Measurements from ENCODE around the gene SBF2. TPM values are rescaled to one million over a fixed set of nuclear protein-coding genes. Genes with fewer than 3 reads are reported as not detected.
"Not testable (repeated sequence)": the region's sequence is repeated elsewhere in the genome, so short reads cannot be mapped to it uniquely, and the experiment has no call there.

SBF2 gene
- total RNA-seq, 1 donor from 2014 or later = 6.1 TPM

- intact Hi-C loops (cut with micrococcal nuclease) = loop anchor here (1.0 to 10.0 kb wide), 16 partner anchors 81 to 1098 kb away; partner anchors contain the start of genes CTR9, RNF141, RPL27A and TRIM66
These were observed 535.1 kb downstream of the SBF2 start for GRCh38 chr11:9758637-9759518.

- intact Hi-C loops (cut with micrococcal nuclease) = loop anchor here (1.0 to 10.0 kb wide), 11 partner anchors 215 to 1099 kb away; partner anchors contain the start of genes CTR9, RNF141, RPL27A and TRIM66
These were observed 536.0 kb downstream of the SBF2 start for GRCh38 chr11:9757809-9758636.

GRCh38 chr11:9756878-9757277, 537.1 kb downstream of the SBF2 start:
- intact Hi-C loops (cut with micrococcal nuclease) = loop anchor here (5.0 to 10.0 kb wide), 4 partner anchors 450 to 1100 kb away; partner anchors contain the start of genes CTR9, RPL27A, TRIM66 and ZBED5

- intact Hi-C loops (cut with micrococcal nuclease) = loop anchor here (5.0 to 10.0 kb wide), 4 partner anchors 451 to 1101 kb away; partner anchors contain the start of genes CTR9, RPL27A, TRIM66 and ZBED5
These were observed 537.6 kb downstream of the SBF2 start for GRCh38 chr11:9756461-9756860.

- intact Hi-C loops (cut with micrococcal nuclease) = loop anchor here (5.0 to 10.0 kb wide), 4 partner anchors 452 to 1102 kb away; partner anchors contain the start of genes CTR9, RPL27A, TRIM66 and ZBED5
These were observed 538.3 kb downstream of the SBF2 start for GRCh38 chr11:9755561-9756185.

GRCh38 chr11:9754010-9754471, 540.0 kb downstream of the SBF2 start:
- intact Hi-C loops (cut with micrococcal nuclease) = loop anchor here (10.0 kb wide), 1 partner anchor 1069 kb away; the partner anchor contains the start of genes RPL27A and TRIM66

- intact Hi-C loops (cut with micrococcal nuclease) = loop anchor here (10.0 kb wide), 1 partner anchor 1068 kb away; the partner anchor contains the start of genes RPL27A and TRIM66
These were observed 541.0 kb downstream of the SBF2 start for GRCh38 chr11:9753021-9753420.

GRCh38 chr11:9752091-9752490, 541.9 kb downstream of the SBF2 start:
- intact Hi-C loops (cut with micrococcal nuclease) = loop anchor here (10.0 kb wide), 1 partner anchor 1067 kb away; the partner anchor contains the start of genes RPL27A and TRIM66

GRCh38 chr11:9750551-9750950, 543.5 kb downstream of the SBF2 start:
- intact Hi-C loops (cut with micrococcal nuclease) = loop anchor here (10.0 kb wide), 1 partner anchor 1066 kb away; the partner anchor contains the start of genes RPL27A and TRIM66

- intact Hi-C loops (cut with micrococcal nuclease) = loop anchor here (1.0 to 2.0 kb wide), 5 partner anchors 84 to 242 kb away; partner anchors contain the start of genes SWAP70 and WEE1
These were observed 545.6 kb downstream of the SBF2 start for GRCh38 chr11:9748361-9748970.

GRCh38 chr11:9747828-9748227, 546.2 kb downstream of the SBF2 start:
- intact Hi-C loops (cut with micrococcal nuclease) = loop anchor here (1.0 to 2.0 kb wide), 5 partner anchors 83 to 242 kb away; partner anchors contain the start of genes SWAP70 and WEE1

- intact Hi-C loops (cut with micrococcal nuclease) = no loop called here
These were observed 546.8 kb downstream of the SBF2 start for GRCh38 chr11:9747229-9747628.

GRCh38 chr11:9745411-9746211, 548.4 kb downstream of the SBF2 start:
- intact Hi-C loops (cut with micrococcal nuclease) = no loop called here

GRCh38 chr11:9743512-9743911, 550.5 kb downstream of the SBF2 start:
- intact Hi-C loops (cut with micrococcal nuclease) = not testable (repeated sequence)

GRCh38 chr11:9741260-9741659, 552.8 kb downstream of the SBF2 start:
- intact Hi-C loops (cut with micrococcal nuclease) = no loop called here

GRCh38 chr11:9740202-9740883, 553.7 kb downstream of the SBF2 start:
- intact Hi-C loops (cut with micrococcal nuclease) = no loop called here

- intact Hi-C loops (cut with micrococcal nuclease) = loop anchor here (5.0 kb wide), 1 partner anchor 37 kb away; no protein-coding TSS in a partner anchor
These were observed 554.7 kb downstream of the SBF2 start for GRCh38 chr11:9739123-9739900.

Data from T-helper 1 cell treated with Interleukin-12 subunit alpha and Interleukin-12 subunit beta and Interleukin-4 antibody, amounts not matched to agents 30 ng/mL and 1 ng/mL, for 36 hours (primary cell).